Liver (tissue), 9 donors: ENCODE results near the gene APOA5. TPM values are rescaled to one million over a fixed set of nuclear protein-coding genes. Genes with fewer than 3 reads are reported as not detected.
"Not testable (repeated sequence)": the region's sequence is repeated elsewhere in the genome, so short reads cannot be mapped to it uniquely, and the experiment has no call there.

Experiments used
- DNase-seq: peaks from one replicate; pipeline ENCODE4 v3.0.0-alpha.2; 2017; ENCODE audit warnings: low spot score
- H3K27ac ChIP-seq, 2 donors: one replicate each; pipeline ENCODE4 v1.7.0; 2013; ENCODE audit warnings: inconsistent platforms in 2 of 2, low read length in 2 of 2, control low read depth in 1 of 2, low read depth in 1 of 2, mild to moderate bottlenecking in 1 of 2
- H3K27me3 ChIP-seq, 4 donors: one replicate each; pipeline versions ENCODE4 v1.6.1 to v1.7.0; 2013; ENCODE audit warnings: low read length in 3 of 4, inconsistent platforms in 1 of 4, mild to moderate bottlenecking in 1 of 4, moderate library complexity in 1 of 4; ENCODE audit not compliant: control insufficient read depth in 4 of 4, insufficient read depth in 4 of 4
- H3K36me3 ChIP-seq, 4 donors: one replicate each; pipeline versions ENCODE4 v1.6.1 to v1.7.0; 2013; ENCODE audit warnings: low read length in 3 of 4, mild to moderate bottlenecking in 3 of 4, low read depth in 1 of 4, moderate library complexity in 1 of 4; ENCODE audit not compliant: control insufficient read depth in 4 of 4, insufficient read depth in 3 of 4
- H3K4me1 ChIP-seq, 4 donors: one replicate each; pipeline versions ENCODE4 v1.6.1 to v1.7.0; 2013; ENCODE audit warnings: low read length in 3 of 4, mild to moderate bottlenecking in 3 of 4, moderate library complexity in 1 of 4; ENCODE audit not compliant: control insufficient read depth in 4 of 4, insufficient read depth in 4 of 4
- H3K4me3 ChIP-seq, 3 donors: one replicate each; pipeline versions ENCODE4 v1.6.1 to v1.7.0; 2013; ENCODE audit warnings: low read length in 3 of 3, control low read depth in 1 of 3, low read depth in 1 of 3, mild to moderate bottlenecking in 1 of 3
- H3K9ac ChIP-seq, 2 donors: one replicate each; pipeline ENCODE4 v1.7.0; 2013; ENCODE audit warnings: low read length in 2 of 2, mild to moderate bottlenecking in 2 of 2, moderate library complexity in 2 of 2, control low read depth in 1 of 2, low read depth in 1 of 2
- H3K9me3 ChIP-seq, 4 donors: one replicate each; pipeline versions ENCODE4 v1.6.1 to v1.7.0; 2013; ENCODE audit warnings: low read length in 3 of 4; ENCODE audit not compliant: control insufficient read depth in 4 of 4
- FOXA1 ChIP-seq: IDR thresholded peaks from 2 replicates; pipeline ENCODE4 v1.6.1; 2016; ENCODE audit warnings: antibody characterized with exemption
- FOXA2 ChIP-seq: IDR thresholded peaks from 2 replicates; pipeline ENCODE4 v1.6.1; 2016; ENCODE audit warnings: antibody characterized with exemption
- GABPA ChIP-seq, 2 donors: IDR thresholded peaks in 1 of 2; conservative IDR thresholded peaks in 1 of 2; 2 replicates each; pipeline ENCODE4 v1.6.1; 2016; ENCODE audit warnings: antibody characterized with exemption in 2 of 2, mild to moderate bottlenecking in 1 of 2, moderate library complexity in 1 of 2
- HNF4A ChIP-seq, 2 donors: conservative IDR thresholded peaks; 2 replicates each; pipeline ENCODE4 v1.6.1; 2016; ENCODE audit warnings: antibody characterized with exemption in 2 of 2, mild to moderate bottlenecking in 2 of 2
- HNF4G ChIP-seq: IDR thresholded peaks from 2 replicates; pipeline ENCODE4 v1.6.1; 2016; ENCODE audit warnings: antibody characterized with exemption
- JUND ChIP-seq, 2 donors: IDR thresholded peaks; 2 replicates each; pipeline ENCODE4 v1.6.1; 2016; ENCODE audit warnings: antibody characterized with exemption in 2 of 2
- MAX ChIP-seq: IDR thresholded peaks from 2 replicates; pipeline ENCODE4 v1.6.1; 2016; ENCODE audit warnings: antibody characterized with exemption
- NR2F2 ChIP-seq: IDR thresholded peaks from 2 replicates; pipeline ENCODE4 v1.6.1; 2016; ENCODE audit warnings: antibody characterized with exemption
- RAD21 ChIP-seq, 2 donors: IDR thresholded peaks; 2 replicates each; pipeline ENCODE4 v1.6.1; 2016; ENCODE audit warnings: antibody characterized with exemption in 2 of 2, mild to moderate bottlenecking in 2 of 2
- RXRA ChIP-seq, 2 donors: IDR thresholded peaks; 2 replicates each; pipeline ENCODE4 v1.6.1; 2017 to 2018; ENCODE audit warnings: antibody characterized with exemption in 2 of 2, mild to moderate bottlenecking in 1 of 2
- SP1 ChIP-seq: IDR thresholded peaks from 2 replicates; pipeline ENCODE4 v1.6.1; 2018; ENCODE audit warnings: antibody characterized with exemption, mild to moderate bottlenecking
- TAF1 ChIP-seq: conservative IDR thresholded peaks from 2 replicates; pipeline ENCODE4 v1.6.1; 2016; ENCODE audit warnings: antibody characterized with exemption, mild to moderate bottlenecking
- YY1 ChIP-seq: IDR thresholded peaks from 2 replicates; pipeline ENCODE4 v1.6.1; 2016; ENCODE audit warnings: antibody characterized with exemption, mild to moderate bottlenecking
- ZBTB33 ChIP-seq: IDR thresholded peaks from 2 replicates; pipeline ENCODE4 v1.6.1; 2016; ENCODE audit warnings: antibody characterized with exemption
- WGBS: extraction: QIAGEN DNeasy Blood & Tissue Kit; methylation state at CpG from one replicate; pipeline ENCODE4 v1.1.7; 2013; 5-methylcytosine and 5-hydroxymethylcytosine counted together
- polyA plus RNA-seq, 2 donors: library from polyadenylated mRNA; stranded (reverse) in 1 of 2; unstranded in 1 of 2; fragments of 200-250 nt in 1 of 2; fragments of >200 nt in 1 of 2; fragmentation: Nextera tagmentation in 1 of 2; extraction: Ambion mirVana in 1 of 2; gene quantifications; one replicate each; pipeline versions ENCODE4 v1.2.1 to v1.2.3, GENCODE V29; 2013 to 2015
- total RNA-seq, 2 donors: library from RNA; depleted of rRNA; stranded (reverse); fragments of >200 nt; gene quantifications; one replicate each; pipeline ENCODE4 v1.2.3, GENCODE V29; 2014
- TF ChIP-seq, protein P1 (sequence below): fragments of 150-350 bp; IDR thresholded peaks from 2 replicates; pipeline ENCODE4 v1.5.1; 2017; ENCODE audit warnings: improper control_type of control experiment, low read depth, low read length; ENCODE audit not compliant: missing input control
- TF ChIP-seq, protein P2 (sequence below): IDR thresholded peaks from 2 replicates; pipeline ENCODE4 v1.6.1; 2016; ENCODE audit warnings: antibody characterized with exemption, mild to moderate bottlenecking
- donor health status: healthy.
- donor health status: healthy.
- donor health status: healthy.
- donor health status: healthy.
- donor health status: healthy.

APOA5 gene
- total and polyA plus RNA-seq, 4 donors: 7.3 to 1,045 (median 739) TPM

DNA sequence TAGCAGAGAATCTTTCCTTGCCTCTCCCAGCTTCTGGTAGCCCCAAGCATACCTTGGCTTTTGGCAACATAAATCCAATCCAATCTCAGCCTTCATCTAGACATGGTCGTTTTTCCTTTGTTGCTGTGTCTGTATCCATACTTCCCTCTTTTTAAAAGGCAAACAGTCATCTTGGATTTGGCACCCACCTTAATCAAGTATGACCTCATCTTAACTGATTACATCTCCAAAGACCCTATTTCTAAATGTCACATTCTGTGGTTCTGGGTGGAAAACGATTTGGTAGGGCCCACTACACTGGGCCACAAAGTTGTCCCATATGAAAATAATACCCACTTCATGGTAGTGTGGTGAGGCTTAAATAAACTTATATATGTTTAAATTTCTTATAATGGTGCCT, 19.7 kb downstream of the APOA5 start:
- Histone ChIP-seq H3K27me3 (no peaks in the 10 kb centered on the region), H3K9ac (peak overlapping the region; percentile 83 to 90), H3K4me3 (peak overlapping the region; percentile 76 to 99 (median 79)), H3K36me3 (peaks cover 0 to 10% (median 4%) of the 10 kb centered on the region in 4 donors), H3K4me1 (peaks cover 11 to 30% (median 22%) of the 10 kb centered on the region in 4 donors), H3K27ac (no peak overlapping the region), H3K9me3 (no peaks in the 10 kb centered on the region)
- TF ChIP-seq HNF4A (conservative IDR thresholded peaks at IDR 0.05): no peak
- TF ChIP-seq JUND (IDR thresholded peaks at IDR 0.05): no peak
- no peak for TF ChIP-seq GABPA (IDR thresholded peaks at IDR 0.05 in 1 of 2, conservative IDR thresholded peaks at IDR 0.05 in 1 of 2)
- TF ChIP-seq, protein P1, sequence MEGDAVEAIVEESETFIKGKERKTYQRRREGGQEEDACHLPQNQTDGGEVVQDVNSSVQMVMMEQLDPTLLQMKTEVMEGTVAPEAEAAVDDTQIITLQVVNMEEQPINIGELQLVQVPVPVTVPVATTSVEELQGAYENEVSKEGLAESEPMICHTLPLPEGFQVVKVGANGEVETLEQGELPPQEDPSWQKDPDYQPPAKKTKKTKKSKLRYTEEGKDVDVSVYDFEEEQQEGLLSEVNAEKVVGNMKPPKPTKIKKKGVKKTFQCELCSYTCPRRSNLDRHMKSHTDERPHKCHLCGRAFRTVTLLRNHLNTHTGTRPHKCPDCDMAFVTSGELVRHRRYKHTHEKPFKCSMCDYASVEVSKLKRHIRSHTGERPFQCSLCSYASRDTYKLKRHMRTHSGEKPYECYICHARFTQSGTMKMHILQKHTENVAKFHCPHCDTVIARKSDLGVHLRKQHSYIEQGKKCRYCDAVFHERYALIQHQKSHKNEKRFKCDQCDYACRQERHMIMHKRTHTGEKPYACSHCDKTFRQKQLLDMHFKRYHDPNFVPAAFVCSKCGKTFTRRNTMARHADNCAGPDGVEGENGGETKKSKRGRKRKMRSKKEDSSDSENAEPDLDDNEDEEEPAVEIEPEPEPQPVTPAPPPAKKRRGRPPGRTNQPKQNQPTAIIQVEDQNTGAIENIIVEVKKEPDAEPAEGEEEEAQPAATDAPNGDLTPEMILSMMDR: no peak
- no peak for TF ChIP-seq YY1
- no peak for TF ChIP-seq FOXA2
- TF ChIP-seq FOXA1: no peak
- no peak for DNase-seq
- WGBS: 12% methylated on average over 2 of the region's 2 CpGs

GRCh38 chr11:116762132-116762531, 29.5 kb downstream of the APOA5 start:
- H3K4me3 ChIP-seq: no peak overlapping the region
- 94% methylated on average over 2 of the region's 2 CpGs for WGBS
- peaks cover 6 to 65% (median 51%) of the 10 kb centered on the region in 4 donors for H3K36me3 ChIP-seq
- DNase-seq: no peak
- H3K9me3 ChIP-seq: no peaks in the 10 kb centered on the region
- H3K4me1 ChIP-seq: no peaks in the 10 kb centered on the region
- H3K27me3 ChIP-seq: no peaks in the 10 kb centered on the region
- TF ChIP-seq HNF4G (no peak), NR2F2 (no peak), SP1 (no peak), ZBTB33 (no peak), RAD21 (IDR thresholded peaks at IDR 0.05) (no peak), GABPA (IDR thresholded peaks at IDR 0.05 in 1 of 2, conservative IDR thresholded peaks at IDR 0.05 in 1 of 2) (no peak), YY1 (no peak), FOXA2 (no peak), TAF1 (no peak), RXRA (IDR thresholded peaks at IDR 0.05) (no peak), FOXA1 (no peak), MAX (no peak), JUND (IDR thresholded peaks at IDR 0.05) (no peak)
- TF ChIP-seq, protein P1: no peak
- TF ChIP-seq, protein P2, sequence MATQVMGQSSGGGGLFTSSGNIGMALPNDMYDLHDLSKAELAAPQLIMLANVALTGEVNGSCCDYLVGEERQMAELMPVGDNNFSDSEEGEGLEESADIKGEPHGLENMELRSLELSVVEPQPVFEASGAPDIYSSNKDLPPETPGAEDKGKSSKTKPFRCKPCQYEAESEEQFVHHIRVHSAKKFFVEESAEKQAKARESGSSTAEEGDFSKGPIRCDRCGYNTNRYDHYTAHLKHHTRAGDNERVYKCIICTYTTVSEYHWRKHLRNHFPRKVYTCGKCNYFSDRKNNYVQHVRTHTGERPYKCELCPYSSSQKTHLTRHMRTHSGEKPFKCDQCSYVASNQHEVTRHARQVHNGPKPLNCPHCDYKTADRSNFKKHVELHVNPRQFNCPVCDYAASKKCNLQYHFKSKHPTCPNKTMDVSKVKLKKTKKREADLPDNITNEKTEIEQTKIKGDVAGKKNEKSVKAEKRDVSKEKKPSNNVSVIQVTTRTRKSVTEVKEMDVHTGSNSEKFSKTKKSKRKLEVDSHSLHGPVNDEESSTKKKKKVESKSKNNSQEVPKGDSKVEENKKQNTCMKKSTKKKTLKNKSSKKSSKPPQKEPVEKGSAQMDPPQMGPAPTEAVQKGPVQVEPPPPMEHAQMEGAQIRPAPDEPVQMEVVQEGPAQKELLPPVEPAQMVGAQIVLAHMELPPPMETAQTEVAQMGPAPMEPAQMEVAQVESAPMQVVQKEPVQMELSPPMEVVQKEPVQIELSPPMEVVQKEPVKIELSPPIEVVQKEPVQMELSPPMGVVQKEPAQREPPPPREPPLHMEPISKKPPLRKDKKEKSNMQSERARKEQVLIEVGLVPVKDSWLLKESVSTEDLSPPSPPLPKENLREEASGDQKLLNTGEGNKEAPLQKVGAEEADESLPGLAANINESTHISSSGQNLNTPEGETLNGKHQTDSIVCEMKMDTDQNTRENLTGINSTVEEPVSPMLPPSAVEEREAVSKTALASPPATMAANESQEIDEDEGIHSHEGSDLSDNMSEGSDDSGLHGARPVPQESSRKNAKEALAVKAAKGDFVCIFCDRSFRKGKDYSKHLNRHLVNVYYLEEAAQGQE: no peak
- no peak overlapping the region for H3K9ac ChIP-seq
- H3K27ac ChIP-seq: no peak overlapping the region

- DNase-seq, H3K9ac ChIP-seq, H3K9me3 ChIP-seq, H3K4me1 ChIP-seq, H3K27me3 ChIP-seq, H3K27ac ChIP-seq, H3K4me3 ChIP-seq: not testable (repeated sequence)
- peaks cover 7 to 58% (median 47%) of the 10 kb centered on the region in 4 donors for H3K36me3 ChIP-seq
- 96% methylated on average over 8 of the region's 8 CpGs for WGBS
These were observed 35.6 kb downstream of the APOA5 start for GRCh38 chr11:116756044-116756443.
